Ovary (tissue), 3 donors: ENCODE results near the gene TMEM217.

Experiments used
- POLR2A ChIP-seq: fragments of 450-650 bp; IDR thresholded peaks from one replicate; pipeline ENCODE4 v1.6.1; 2017; ENCODE audit warnings: antibody characterized with exemption, mild to moderate bottlenecking, moderate library complexity
- TF ChIP-seq, protein P1 (sequence below), 3 donors: fragments of 450-650 bp in 2 of 3; fragments of 200-600 bp in 1 of 3; IDR thresholded peaks; one replicate each; pipeline versions ENCODE4 v1.5.1 to v1.8.0; 2016 to 2022; ENCODE audit warnings: antibody characterized with exemption in 3 of 3, mild to moderate bottlenecking in 1 of 3
- donor health status: DM: no; HTN: no; CAD: no.

GRCh38 chr6:37236921-37237320 lies 21.0 kb downstream of the TMEM217 start:
- TF ChIP-seq POLR2A = no peak
- TF ChIP-seq, protein P1, sequence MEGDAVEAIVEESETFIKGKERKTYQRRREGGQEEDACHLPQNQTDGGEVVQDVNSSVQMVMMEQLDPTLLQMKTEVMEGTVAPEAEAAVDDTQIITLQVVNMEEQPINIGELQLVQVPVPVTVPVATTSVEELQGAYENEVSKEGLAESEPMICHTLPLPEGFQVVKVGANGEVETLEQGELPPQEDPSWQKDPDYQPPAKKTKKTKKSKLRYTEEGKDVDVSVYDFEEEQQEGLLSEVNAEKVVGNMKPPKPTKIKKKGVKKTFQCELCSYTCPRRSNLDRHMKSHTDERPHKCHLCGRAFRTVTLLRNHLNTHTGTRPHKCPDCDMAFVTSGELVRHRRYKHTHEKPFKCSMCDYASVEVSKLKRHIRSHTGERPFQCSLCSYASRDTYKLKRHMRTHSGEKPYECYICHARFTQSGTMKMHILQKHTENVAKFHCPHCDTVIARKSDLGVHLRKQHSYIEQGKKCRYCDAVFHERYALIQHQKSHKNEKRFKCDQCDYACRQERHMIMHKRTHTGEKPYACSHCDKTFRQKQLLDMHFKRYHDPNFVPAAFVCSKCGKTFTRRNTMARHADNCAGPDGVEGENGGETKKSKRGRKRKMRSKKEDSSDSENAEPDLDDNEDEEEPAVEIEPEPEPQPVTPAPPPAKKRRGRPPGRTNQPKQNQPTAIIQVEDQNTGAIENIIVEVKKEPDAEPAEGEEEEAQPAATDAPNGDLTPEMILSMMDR (IDR thresholded peaks at IDR 0.05) = no peak
